Stimulated activated naive CD8-positive, alpha-beta T cell treated with anti-CD3 and anti-CD28 coated beads, Interleukin-15, Interleukin-2, amounts not matched to agents 100 ng/mL and 50 ng/mL, for 24 hours (primary cell): ENCODE results near the gene RACGAP1.

Experiments
- H3K27ac Mint-ChIP-seq: one replicate; pipeline ENCODE4 v1.8.0; 2021; ENCODE audit warnings: mild to moderate bottlenecking, mixed read lengths
- H3K27me3 Mint-ChIP-seq: one replicate; pipeline ENCODE4 v1.8.0; 2021; ENCODE audit warnings: mixed read lengths
- H3K36me3 Mint-ChIP-seq: one replicate; pipeline ENCODE4 v1.8.0; 2021; ENCODE audit warnings: low read depth, mixed read lengths
- H3K4me1 Mint-ChIP-seq: one replicate; pipeline ENCODE4 v1.8.0; 2021; ENCODE audit warnings: low read depth, mixed read lengths
- H3K4me3 Mint-ChIP-seq: one replicate; pipeline ENCODE4 v1.8.0; 2021; ENCODE audit warnings: mild to moderate bottlenecking, mixed read lengths
- H3K9me3 Mint-ChIP-seq: one replicate; pipeline ENCODE4 v1.8.0; 2021; ENCODE audit warnings: mixed read lengths

Gene RACGAP1

DNA sequence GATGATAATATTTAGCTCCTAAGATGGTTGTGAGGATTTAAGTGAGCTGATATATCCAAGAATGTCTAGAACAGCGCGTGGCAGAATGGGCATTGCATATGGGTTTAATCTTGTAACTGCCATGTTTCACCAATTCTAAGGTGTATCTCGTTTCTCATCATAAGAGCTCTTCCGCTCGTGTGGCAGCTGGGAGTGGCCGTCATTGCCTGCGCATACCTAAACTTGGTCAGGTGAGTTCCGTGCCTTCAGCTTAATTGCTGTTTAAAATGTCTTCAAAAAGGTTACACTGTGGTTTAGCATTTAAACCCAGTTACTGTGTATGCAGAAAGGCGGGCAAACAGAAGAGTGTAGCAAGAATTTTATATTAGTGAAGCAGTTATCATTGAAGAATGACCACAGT lies 79.2 kb downstream of the RACGAP1 start:
- peaks cover 27% of the 10 kb centered on the region for H3K4me1 Mint-ChIP-seq
- no peaks in the 10 kb centered on the region for H3K36me3 Mint-ChIP-seq
- H3K9me3 Mint-ChIP-seq, result no peaks in the 10 kb centered on the region
- peak overlapping the region; percentile 95 for H3K27ac Mint-ChIP-seq
- no peaks in the 10 kb centered on the region for H3K27me3 Mint-ChIP-seq
- no peak overlapping the region for H3K4me3 Mint-ChIP-seq

GRCh38 chr12:49945394-49946080 lies 79.8 kb downstream of the RACGAP1 start:
- Mint-ChIP-seq H3K27me3 (no peaks in the 10 kb centered on the region), H3K27ac (peak overlapping the region; percentile 95), H3K36me3 (no peaks in the 10 kb centered on the region), H3K4me3 (peak overlapping the region; percentile 85), H3K9me3 (no peaks in the 10 kb centered on the region), H3K4me1 (peaks cover 27% of the 10 kb centered on the region)

DNA sequence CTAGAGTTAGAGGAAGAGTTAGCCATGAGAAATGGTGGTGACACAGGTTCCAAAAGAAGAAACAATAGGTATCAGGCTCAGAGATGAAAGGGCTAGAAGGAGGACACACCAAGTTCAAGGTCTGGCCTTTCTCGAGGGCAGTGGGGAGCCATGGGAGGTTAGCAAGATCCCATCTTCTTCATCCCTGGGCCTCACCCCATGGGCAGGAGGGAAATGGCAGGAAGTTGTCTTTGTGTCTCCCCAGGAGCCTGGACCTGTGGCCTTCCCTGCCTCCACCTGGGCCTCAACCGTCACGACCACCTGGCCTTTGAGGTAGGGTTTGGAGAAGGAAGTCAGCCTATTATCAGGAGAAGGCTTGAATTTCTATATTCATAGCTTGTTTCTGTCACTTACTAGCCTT lies 80.6 kb downstream of the RACGAP1 start:
- peak overlapping the region; percentile 85 for H3K4me3 Mint-ChIP-seq
- peak overlapping the region; percentile 95 for H3K27ac Mint-ChIP-seq
- no peaks in the 10 kb centered on the region for H3K36me3 Mint-ChIP-seq
- no peaks in the 10 kb centered on the region for H3K27me3 Mint-ChIP-seq
- H3K4me1 Mint-ChIP-seq, result peaks cover 27% of the 10 kb centered on the region
- no peaks in the 10 kb centered on the region for H3K9me3 Mint-ChIP-seq

DNA sequence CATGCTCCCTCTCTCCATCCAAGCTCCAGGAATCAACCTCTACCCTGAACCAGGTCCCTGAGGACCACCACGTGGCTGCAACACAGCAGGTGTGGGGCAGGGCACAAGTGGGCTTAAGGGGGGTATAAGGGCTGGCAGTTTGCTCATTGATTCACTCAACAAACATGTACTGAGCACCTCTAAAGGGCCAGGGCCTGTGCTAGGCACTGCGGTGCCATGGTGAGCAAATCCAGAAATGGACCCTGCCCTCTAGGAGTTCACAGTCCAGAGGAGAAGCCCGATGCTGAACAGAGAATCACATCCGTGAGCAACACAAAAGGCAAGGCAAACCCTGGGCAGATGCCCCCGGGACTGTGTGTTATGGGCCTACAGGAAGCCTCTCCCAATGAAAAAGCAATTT lies 81.2 kb downstream of the RACGAP1 start:
- no peaks in the 10 kb centered on the region for H3K27me3 Mint-ChIP-seq
- no peak overlapping the region for H3K27ac Mint-ChIP-seq
- H3K9me3 Mint-ChIP-seq, result no peaks in the 10 kb centered on the region
- no peak overlapping the region for H3K4me3 Mint-ChIP-seq
- H3K36me3 Mint-ChIP-seq, result no peaks in the 10 kb centered on the region
- H3K4me1 Mint-ChIP-seq, result peaks cover 27% of the 10 kb centered on the region

DNA sequence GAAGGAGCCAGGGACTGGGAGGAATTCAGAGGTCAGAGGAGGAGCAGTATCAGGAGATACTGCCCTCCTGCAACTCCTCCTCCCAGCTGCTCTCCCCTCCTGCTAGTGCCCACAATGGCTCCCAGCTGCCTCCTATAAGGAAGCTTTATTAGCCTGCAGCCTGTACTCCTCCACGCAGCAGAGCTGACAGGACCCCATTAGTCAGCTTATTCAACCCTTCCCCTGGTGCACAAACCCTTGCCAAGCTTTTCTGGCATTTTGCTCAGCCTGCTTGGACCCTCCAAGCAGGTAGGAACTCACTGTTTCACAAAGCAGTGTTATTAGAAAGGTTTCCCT lies 81.7 kb downstream of the RACGAP1 start:
- H3K9me3 Mint-ChIP-seq, result no peaks in the 10 kb centered on the region
- H3K4me3 Mint-ChIP-seq, result no peak overlapping the region
- no peaks in the 10 kb centered on the region for H3K27me3 Mint-ChIP-seq
- H3K4me1 Mint-ChIP-seq, result peaks cover 27% of the 10 kb centered on the region
- no peaks in the 10 kb centered on the region for H3K36me3 Mint-ChIP-seq
- no peak overlapping the region for H3K27ac Mint-ChIP-seq

- H3K27me3 Mint-ChIP-seq, result no peaks in the 10 kb centered on the region
- H3K9me3 Mint-ChIP-seq, result no peaks in the 10 kb centered on the region
- peaks cover 27% of the 10 kb centered on the region for H3K4me1 Mint-ChIP-seq
- H3K27ac Mint-ChIP-seq, result no peak overlapping the region
- no peaks in the 10 kb centered on the region for H3K36me3 Mint-ChIP-seq
- no peak overlapping the region for H3K4me3 Mint-ChIP-seq
Observed at GRCh38 chr12:49942921-49943624, 82.2 kb downstream of the RACGAP1 start.

- H3K27me3 Mint-ChIP-seq, result no peaks in the 10 kb centered on the region
- no peaks in the 10 kb centered on the region for H3K9me3 Mint-ChIP-seq
- H3K4me1 Mint-ChIP-seq, result peaks cover 27% of the 10 kb centered on the region
- H3K36me3 Mint-ChIP-seq, result no peaks in the 10 kb centered on the region
- no peak overlapping the region for H3K4me3 Mint-ChIP-seq
- no peak overlapping the region for H3K27ac Mint-ChIP-seq
Observed at GRCh38 chr12:49942512-49942893, 82.8 kb downstream of the RACGAP1 start.

- no peaks in the 10 kb centered on the region for H3K27me3 Mint-ChIP-seq
- H3K36me3 Mint-ChIP-seq, result no peaks in the 10 kb centered on the region
- H3K27ac Mint-ChIP-seq, result peak overlapping the region; percentile 31
- H3K4me3 Mint-ChIP-seq, result no peak overlapping the region
- peaks cover 27% of the 10 kb centered on the region for H3K4me1 Mint-ChIP-seq
- no peaks in the 10 kb centered on the region for H3K9me3 Mint-ChIP-seq
Observed at GRCh38 chr12:49941556-49942511, 83.5 kb downstream of the RACGAP1 start.

GRCh38 chr12:49939707-49940106 lies 85.6 kb downstream of the RACGAP1 start:
- Mint-ChIP-seq H3K9me3 (no peaks in the 10 kb centered on the region), H3K4me3 (no peak overlapping the region), H3K27me3 (no peaks in the 10 kb centered on the region), H3K4me1 (peaks cover 6% of the 10 kb centered on the region), H3K27ac (no peak overlapping the region), H3K36me3 (no peaks in the 10 kb centered on the region)

DNA sequence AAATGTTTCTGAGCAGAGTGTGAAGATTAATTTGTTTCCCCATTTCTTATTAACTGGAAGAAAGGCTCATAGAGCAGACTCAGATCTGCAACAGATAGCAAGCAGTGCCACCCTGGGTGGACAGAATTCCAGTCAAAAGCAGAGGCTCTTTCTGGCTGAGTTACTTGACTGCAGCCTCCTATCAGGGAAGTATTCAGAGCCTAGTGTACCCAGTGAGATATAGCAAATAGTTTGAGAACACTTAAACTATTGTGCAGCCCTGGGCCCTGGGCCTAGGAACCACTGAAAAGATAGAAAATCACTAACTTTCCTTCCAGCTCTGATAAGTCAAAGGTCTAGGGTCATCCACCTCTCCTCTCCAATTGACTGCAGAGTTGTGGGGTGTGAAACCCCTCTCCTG lies 86.0 kb downstream of the RACGAP1 start:
- H3K4me3 Mint-ChIP-seq, result no peak overlapping the region
- no peaks in the 10 kb centered on the region for H3K9me3 Mint-ChIP-seq
- no peaks in the 10 kb centered on the region for H3K27me3 Mint-ChIP-seq
- peaks cover 2% of the 10 kb centered on the region for H3K4me1 Mint-ChIP-seq
- no peak overlapping the region for H3K27ac Mint-ChIP-seq
- H3K36me3 Mint-ChIP-seq, result no peaks in the 10 kb centered on the region
